GM23248 (cell line): ENCODE data around the gene TRIM62.

ENCODE experiments used
- EZH2 ChIP-seq: fragments of 200-600 bp; sonication (generic); IDR thresholded peaks from 2 replicates; pipeline ENCODE4 v1.6.1; 2018; ENCODE audit warnings: antibody characterized with exemption, mild to moderate bottlenecking; ENCODE audit not compliant: insufficient read depth, poor library complexity, severe bottlenecking
- EZH2phosphoT487 ChIP-seq: fragments of 200-600 bp; sonication (generic); IDR thresholded peaks from 2 replicates; pipeline ENCODE4 v1.6.1; 2018; ENCODE audit warnings: antibody characterized with exemption, moderate library complexity, mild to moderate bottlenecking, low read depth; ENCODE audit not compliant: insufficient read depth

- TF ChIP-seq EZH2 (no peak), EZH2phosphoT487 (no peak)
Observed at GRCh38 chr1:33097762-33098161, 84.1 kb downstream of the TRIM62 start.
